Erythroblast (primary cell): Measurements from ENCODE around the gene TMEM53.

ENCODE experiments used
- GATA1 ChIP-seq: IDR thresholded peaks from 2 replicates; pipeline ENCODE4 v1.6.1; 2011; ENCODE audit warnings: low read depth, mild to moderate bottlenecking, control low read depth, low read length, moderate library complexity
- POLR2A ChIP-seq: IDR thresholded peaks from 2 replicates; pipeline ENCODE4 v1.6.1; 2011; ENCODE audit warnings: mild to moderate bottlenecking, low read length

GRCh38 chr1:44684525-44684924 is 10.2 kb upstream of the TMEM53 start:
- TF ChIP-seq POLR2A (no peak), GATA1 (no peak)
